Measurements from ENCODE around the gene ENPP3. TPM values are rescaled to one million over a fixed set of nuclear protein-coding genes. Genes with fewer than 3 reads are reported as not detected.

ENPP3 gene
- total RNA-seq, 1 donor from 2014 or later: 2.3 TPM

DNA sequence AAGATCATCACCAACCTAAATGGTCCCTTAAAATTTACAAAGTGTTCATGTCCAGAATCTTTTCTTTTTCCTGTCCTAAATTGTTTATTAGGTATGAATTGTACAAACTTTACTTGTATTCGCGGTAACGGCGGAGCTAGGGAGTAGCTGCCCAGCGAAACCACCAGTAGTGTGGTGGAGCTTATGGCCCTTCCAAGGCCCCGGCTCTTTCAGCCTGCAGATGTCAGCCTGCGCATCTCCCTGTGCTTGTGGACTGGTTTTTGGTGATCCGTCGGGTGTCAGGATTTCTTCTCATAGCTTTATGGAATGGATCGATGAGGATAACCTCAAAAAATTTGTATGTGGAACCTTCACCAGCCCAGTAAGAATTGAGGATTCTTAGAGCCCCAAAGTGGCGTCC is 143.5 kb downstream of the ENPP3 start:
- Mint-ChIP-seq H3K4me3 (no peak overlapping the region), H3K27ac (no peak overlapping the region), H3K27me3 (no peaks in the 10 kb centered on the region), H3K36me3 (ENCODE audit: low read depth) (no peaks in the 10 kb centered on the region), H3K4me1 (no peaks in the 10 kb centered on the region), H3K9me3 (no peaks in the 10 kb centered on the region)
- no peak for DNase-seq
- intact Hi-C loops (cut with micrococcal nuclease): no loop called here

- Mint-ChIP-seq H3K27ac (no peak overlapping the region), H3K9me3 (no peaks in the 10 kb centered on the region), H3K27me3 (no peaks in the 10 kb centered on the region), H3K36me3 (ENCODE audit: low read depth) (no peaks in the 10 kb centered on the region), H3K4me1 (no peaks in the 10 kb centered on the region), H3K4me3 (no peak overlapping the region)
- no peak for DNase-seq
- intact Hi-C loops (cut with micrococcal nuclease): no loop called here
Measured at GRCh38 chr6:131781687-131782086, 144.6 kb downstream of the ENPP3 start.

DNA sequence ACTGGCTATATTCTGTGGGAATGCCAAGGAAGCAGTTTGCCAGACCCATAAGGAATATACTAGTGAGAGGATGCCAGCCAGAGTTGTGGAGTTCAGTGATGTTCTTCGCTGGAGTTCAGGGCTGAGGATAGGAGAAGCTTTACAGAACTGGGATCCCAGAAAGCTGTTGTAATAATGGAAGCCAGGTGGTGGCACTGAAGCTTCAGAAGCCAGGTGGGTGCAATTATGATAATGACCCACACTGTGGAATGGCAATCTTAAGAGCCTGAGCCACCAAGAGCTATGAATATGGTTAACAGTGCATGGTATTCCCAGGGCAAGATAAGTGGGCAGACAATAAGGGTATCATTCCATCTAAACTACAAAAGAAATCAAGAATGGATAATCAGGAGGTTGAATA is 145.7 kb downstream of the ENPP3 start:
- H3K36me3 Mint-ChIP-seq (ENCODE audit: low read depth): no peaks in the 10 kb centered on the region
- H3K4me1 Mint-ChIP-seq: no peaks in the 10 kb centered on the region
- intact Hi-C loops (cut with micrococcal nuclease): no loop called here
- H3K27ac Mint-ChIP-seq: no peak overlapping the region
- H3K27me3 Mint-ChIP-seq: no peaks in the 10 kb centered on the region
- no peaks in the 10 kb centered on the region for H3K9me3 Mint-ChIP-seq
- DNase-seq: no peak
- no peak overlapping the region for H3K4me3 Mint-ChIP-seq

- H3K4me3 Mint-ChIP-seq: no peak overlapping the region
- H3K27ac Mint-ChIP-seq: no peak overlapping the region
- no peak for DNase-seq
- H3K36me3 Mint-ChIP-seq (ENCODE audit: low read depth): no peaks in the 10 kb centered on the region
- intact Hi-C loops (cut with micrococcal nuclease): no loop called here
- no peaks in the 10 kb centered on the region for H3K27me3 Mint-ChIP-seq
- peaks cover 3% of the 10 kb centered on the region for H3K4me1 Mint-ChIP-seq
- H3K9me3 Mint-ChIP-seq: no peaks in the 10 kb centered on the region
Measured at GRCh38 chr6:131784561-131784960, 147.5 kb downstream of the ENPP3 start.

- H3K27me3 Mint-ChIP-seq: no peaks in the 10 kb centered on the region
- intact Hi-C loops (cut with micrococcal nuclease): no loop called here
- no peak overlapping the region for H3K27ac Mint-ChIP-seq
Measured at GRCh38 chr6:131787079-131787478, 150.0 kb downstream of the ENPP3 start.

DNA sequence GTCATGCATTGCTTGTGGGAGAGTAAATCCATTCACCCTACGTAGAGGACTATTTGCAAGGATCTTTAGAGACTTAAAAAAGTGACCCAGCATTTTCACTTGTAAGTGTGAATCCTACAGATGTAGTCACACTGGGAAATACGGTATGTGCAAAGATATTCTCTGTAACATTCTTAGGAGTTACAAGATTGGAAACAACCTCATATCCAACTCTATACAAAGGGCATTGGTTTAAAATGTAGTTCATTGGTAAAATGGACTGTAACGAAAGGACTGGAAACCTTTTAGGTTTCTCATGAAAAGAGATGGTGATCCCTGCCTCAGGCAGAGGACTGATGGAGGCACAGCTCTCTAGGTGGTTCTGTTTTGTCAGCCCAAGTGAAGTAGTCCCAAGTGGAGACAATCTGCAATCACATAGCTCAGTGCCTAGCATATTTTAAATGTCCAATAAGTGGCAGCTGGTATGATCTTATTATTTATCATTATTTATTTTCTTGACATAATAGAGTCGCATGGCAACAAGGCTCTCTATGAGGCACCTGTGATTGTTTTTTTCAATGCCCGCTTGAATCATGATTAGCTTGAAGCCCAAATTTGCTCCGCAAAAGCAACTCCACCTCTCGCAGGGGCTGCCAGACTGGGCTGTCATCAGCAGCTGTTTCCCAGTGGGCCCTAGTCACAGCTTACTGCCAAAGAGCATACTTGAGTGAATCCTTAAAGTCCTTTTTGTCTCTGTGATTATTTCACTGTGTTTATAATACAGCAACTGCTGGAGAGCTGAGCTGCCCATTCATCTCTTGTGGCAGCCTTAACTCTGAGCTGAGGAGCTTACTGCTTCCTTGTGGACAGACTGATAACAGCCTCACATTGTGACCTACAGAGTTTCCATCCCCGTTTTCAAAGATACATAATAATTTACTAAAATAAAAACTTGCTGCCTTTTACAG is 150.9 kb downstream of the ENPP3 start:
- intact Hi-C loops (cut with micrococcal nuclease): no loop called here
- H3K27me3 Mint-ChIP-seq: no peaks in the 10 kb centered on the region
- peak; percentile 44 for DNase-seq
- no peak overlapping the region for H3K27ac Mint-ChIP-seq
- H3K36me3 Mint-ChIP-seq (ENCODE audit: low read depth): no peaks in the 10 kb centered on the region
- peaks cover 3% of the 10 kb centered on the region for H3K4me1 Mint-ChIP-seq
- H3K9me3 Mint-ChIP-seq: no peaks in the 10 kb centered on the region
- no peak overlapping the region for H3K4me3 Mint-ChIP-seq

More at GRCh38 chr6:131787079-131787478, 150.0 kb downstream of the ENPP3 start:
- H3K36me3 Mint-ChIP-seq (ENCODE audit: low read depth): no peaks in the 10 kb centered on the region
- no peak overlapping the region for H3K4me3 Mint-ChIP-seq
- peak; percentile 2 for DNase-seq
- peaks cover 3% of the 10 kb centered on the region for H3K4me1 Mint-ChIP-seq
- no peaks in the 10 kb centered on the region for H3K9me3 Mint-ChIP-seq

DNA sequence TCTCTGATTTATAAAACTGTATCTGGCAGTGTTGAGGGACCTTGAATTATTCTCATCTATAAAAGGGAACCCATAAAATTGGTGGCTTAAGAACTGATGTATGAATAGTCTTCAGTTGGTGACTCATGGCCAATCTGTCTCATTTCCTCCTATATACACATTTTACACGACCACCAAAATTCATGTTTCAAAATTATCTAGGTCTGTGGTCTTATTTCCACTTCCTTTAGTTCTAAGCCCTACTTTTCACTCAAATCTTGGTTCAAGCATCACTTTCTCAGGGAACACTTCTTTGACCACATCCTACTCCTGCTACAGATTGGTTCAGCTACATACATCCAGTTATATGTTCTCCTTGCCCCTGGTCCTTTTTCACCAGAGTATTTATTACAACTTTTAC is 152.1 kb downstream of the ENPP3 start:
- Mint-ChIP-seq H3K9me3 (no peaks in the 10 kb centered on the region), H3K4me1 (peaks cover 3% of the 10 kb centered on the region), H3K4me3 (no peak overlapping the region), H3K27me3 (no peaks in the 10 kb centered on the region), H3K27ac (no peak overlapping the region), H3K36me3 (ENCODE audit: low read depth) (no peaks in the 10 kb centered on the region)
- peak; percentile 20 for DNase-seq
- intact Hi-C loops (cut with micrococcal nuclease): no loop called here

DNA sequence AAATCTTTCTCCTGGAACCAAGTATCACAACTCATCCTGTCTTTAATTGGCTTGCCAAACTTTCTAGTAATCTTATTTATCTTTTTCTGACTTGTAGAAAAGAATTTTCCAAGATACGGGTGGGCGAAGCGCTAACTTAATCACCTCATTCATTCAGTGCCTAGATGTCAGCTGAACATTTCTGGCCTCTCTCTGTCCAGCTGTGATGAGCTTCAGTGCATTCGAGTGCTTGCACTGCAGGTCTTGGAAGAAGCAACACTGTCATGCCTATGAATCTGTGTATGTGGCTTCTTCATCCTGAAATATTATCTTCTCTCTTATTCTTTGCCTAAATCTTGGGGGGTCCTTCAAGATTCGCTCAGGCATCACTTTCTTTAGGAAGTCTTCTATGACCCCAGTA is 154.4 kb downstream of the ENPP3 start:
- H3K27me3 Mint-ChIP-seq: peaks cover 3% of the 10 kb centered on the region
- peaks cover 3% of the 10 kb centered on the region for H3K4me1 Mint-ChIP-seq
- no peak overlapping the region for H3K4me3 Mint-ChIP-seq
- no peaks in the 10 kb centered on the region for H3K9me3 Mint-ChIP-seq
- no peaks in the 10 kb centered on the region for H3K36me3 Mint-ChIP-seq (ENCODE audit: low read depth)
- H3K27ac Mint-ChIP-seq: no peak overlapping the region
- DNase-seq: no peak
- intact Hi-C loops (cut with micrococcal nuclease): no loop called here

- Mint-ChIP-seq H3K27me3 (peaks cover 6% of the 10 kb centered on the region), H3K4me3 (no peak overlapping the region), H3K27ac (no peak overlapping the region), H3K9me3 (no peaks in the 10 kb centered on the region), H3K36me3 (ENCODE audit: low read depth) (no peaks in the 10 kb centered on the region), H3K4me1 (peaks cover 3% of the 10 kb centered on the region)
- DNase-seq: no peak
- intact Hi-C loops (cut with micrococcal nuclease): no loop called here
Measured at GRCh38 chr6:131792091-131792496, 155.0 kb downstream of the ENPP3 start.

DNA sequence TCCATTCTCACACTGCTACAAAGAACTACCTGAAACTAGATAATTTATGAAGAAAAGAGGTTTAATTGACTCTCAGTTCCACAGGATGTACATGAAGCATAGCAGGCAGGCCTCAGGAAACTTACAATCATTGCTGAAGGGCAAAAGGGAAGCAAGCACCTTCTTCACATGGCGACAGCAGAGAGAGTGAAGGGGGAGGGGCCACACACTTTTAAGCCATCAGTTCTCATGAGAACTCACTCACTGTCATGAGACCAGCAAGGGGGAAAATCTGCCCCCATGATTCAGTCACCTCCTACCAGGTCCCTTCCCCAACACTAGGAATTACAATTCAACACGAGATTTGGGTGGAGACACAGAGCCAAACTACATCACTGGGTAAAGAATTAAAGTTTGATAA is 158.3 kb downstream of the ENPP3 start:
- H3K27me3 Mint-ChIP-seq: peaks cover 13% of the 10 kb centered on the region
- H3K4me3 Mint-ChIP-seq: no peak overlapping the region
- DNase-seq: no peak
- H3K4me1 Mint-ChIP-seq: no peaks in the 10 kb centered on the region
- no peaks in the 10 kb centered on the region for H3K9me3 Mint-ChIP-seq
- H3K36me3 Mint-ChIP-seq (ENCODE audit: low read depth): no peaks in the 10 kb centered on the region
- H3K27ac Mint-ChIP-seq: no peak overlapping the region
- intact Hi-C loops (cut with micrococcal nuclease): no loop called here

Other genes with a start within 250 kb of the ENPP3 start
- gene ARG1, start 64.1 kb upstream of the ENPP3 start, total RNA-seq: not detected in 2 replicates
- 29.2 and 30.2 TPM in 2 replicates for gene MED23, start 9.1 kb upstream of the ENPP3 start, total RNA-seq
- gene OR2A4, start 64.1 kb downstream of the ENPP3 start, total RNA-seq: not detected in 2 replicates
- gene CTAGE9, start 73.7 kb downstream of the ENPP3 start, total RNA-seq: not detected in 2 replicates
- 0.58 and 0.66 TPM in 2 replicates for gene ENPP1, start 170.7 kb downstream of the ENPP3 start, total RNA-seq